Measurements from ENCODE around the gene NANOGP8.

NANOGP8 gene

DNA sequence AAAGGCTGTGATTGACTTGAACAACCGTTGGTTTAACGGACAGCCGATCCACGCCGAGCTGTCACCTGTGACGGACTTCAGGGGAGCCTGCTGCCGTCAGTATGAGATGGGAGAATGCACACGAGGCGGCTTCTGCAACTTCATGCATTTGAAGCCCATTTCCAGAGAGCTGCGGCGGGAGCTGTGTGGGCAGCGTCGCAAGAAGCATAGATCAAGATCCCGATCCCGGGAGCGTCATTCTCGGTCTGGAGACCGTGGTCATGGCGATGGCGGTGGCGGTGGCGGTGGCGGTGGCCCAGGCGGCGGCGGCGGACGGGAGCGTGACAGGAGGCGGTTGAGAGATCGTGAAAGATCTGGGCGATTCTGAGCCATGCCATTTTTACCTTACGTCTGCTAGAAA is 7.8 kb upstream of the NANOGP8 start:
- no peaks in the 10 kb centered on the region for H3K9me2 ChIP-seq (ENCODE audit: low read depth, low read length)
- H3K27me3 ChIP-seq (ENCODE audit: insufficient read depth, low read length) = no peaks in the 10 kb centered on the region
- no peak for TF ChIP-seq CTCF (IDR thresholded peaks at IDR 0.05; ENCODE audit: low read length)
- no peak for TF ChIP-seq EZH2 (IDR thresholded peaks at IDR 0.05; ENCODE audit: borderline replicate concordance, low read length)
- no peak overlapping the region for H3K4me3 ChIP-seq (ENCODE audit: low read depth, low read length, poor library complexity, severe bottlenecking)
- H3K79me2 ChIP-seq (ENCODE audit: insufficient read depth, low read length) = no peaks in the 10 kb centered on the region
- no peaks in the 10 kb centered on the region for H3F3A ChIP-seq (ENCODE audit: insufficient read depth, low read length)
- H3K36me3 ChIP-seq (ENCODE audit: insufficient read depth, low read length) = no peaks in the 10 kb centered on the region
- no peak overlapping the region for H3K27ac ChIP-seq (ENCODE audit: low read depth, low read length, poor library complexity, severe bottlenecking)
- H3K4me2 ChIP-seq (ENCODE audit: low read length) = no peak overlapping the region
- H4K20me1 ChIP-seq (ENCODE audit: insufficient read depth, low read length) = no peaks in the 10 kb centered on the region
- no peaks in the 10 kb centered on the region for H3K9me3 ChIP-seq (ENCODE audit: low read length)
- H2AFZ ChIP-seq (ENCODE audit: low read length) = no peak overlapping the region
- no peak overlapping the region for H3K9ac ChIP-seq (ENCODE audit: low read length)
- H3K4me1 ChIP-seq (ENCODE audit: insufficient read depth, low read length, severe bottlenecking) = no peaks in the 10 kb centered on the region

DNA sequence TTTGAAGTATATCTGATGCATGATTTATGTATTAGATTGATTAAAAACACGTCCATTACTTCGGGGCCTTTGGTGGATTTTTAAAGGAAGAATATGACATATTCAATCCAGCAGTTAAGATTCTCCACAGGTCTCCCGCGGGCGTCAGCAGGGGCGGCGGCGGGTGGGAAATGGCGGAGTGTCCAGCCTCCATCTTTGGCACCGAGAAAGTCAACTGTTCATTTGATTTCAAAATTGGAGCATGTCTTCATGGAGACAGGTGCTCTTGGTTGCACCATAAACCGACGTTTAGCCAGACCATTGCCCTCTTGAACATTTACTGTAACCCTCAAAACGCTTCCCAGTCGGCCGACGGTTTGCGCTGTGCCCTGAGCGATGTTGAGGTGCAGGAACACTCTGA is 7.2 kb upstream of the NANOGP8 start:
- Histone ChIP-seq H3K27ac (ENCODE audit: low read depth, low read length, poor library complexity, severe bottlenecking) (no peak overlapping the region), H3F3A (ENCODE audit: insufficient read depth, low read length) (no peaks in the 10 kb centered on the region), H3K36me3 (ENCODE audit: insufficient read depth, low read length) (no peaks in the 10 kb centered on the region), H3K9me2 (ENCODE audit: low read depth, low read length) (no peaks in the 10 kb centered on the region), H3K9ac (ENCODE audit: low read length) (no peak overlapping the region), H3K79me2 (ENCODE audit: insufficient read depth, low read length) (no peaks in the 10 kb centered on the region), H3K4me2 (ENCODE audit: low read length) (no peak overlapping the region), H3K4me3 (ENCODE audit: low read depth, low read length, poor library complexity, severe bottlenecking) (no peak overlapping the region), H3K9me3 (ENCODE audit: low read length) (no peaks in the 10 kb centered on the region), H3K4me1 (ENCODE audit: insufficient read depth, low read length, severe bottlenecking) (no peaks in the 10 kb centered on the region), H2AFZ (ENCODE audit: low read length) (no peak overlapping the region), H4K20me1 (ENCODE audit: insufficient read depth, low read length) (no peaks in the 10 kb centered on the region), H3K27me3 (ENCODE audit: insufficient read depth, low read length) (no peaks in the 10 kb centered on the region)
- TF ChIP-seq CTCF (IDR thresholded peaks at IDR 0.05; ENCODE audit: low read length) (no peak), EZH2 (IDR thresholded peaks at IDR 0.05; ENCODE audit: borderline replicate concordance, low read length) (no peak)

GRCh38 chr15:35090104-35090807 is 5.2 kb upstream of the NANOGP8 start:
- Histone ChIP-seq H3K4me2 (ENCODE audit: low read length) (no peak overlapping the region), H3K79me2 (ENCODE audit: insufficient read depth, low read length) (no peaks in the 10 kb centered on the region), H3K36me3 (ENCODE audit: insufficient read depth, low read length) (no peaks in the 10 kb centered on the region), H3K4me3 (ENCODE audit: low read depth, low read length, poor library complexity, severe bottlenecking) (no peak overlapping the region), H2AFZ (ENCODE audit: low read length) (no peak overlapping the region), H3K9me3 (ENCODE audit: low read length) (no peaks in the 10 kb centered on the region), H3F3A (ENCODE audit: insufficient read depth, low read length) (no peaks in the 10 kb centered on the region), H3K4me1 (ENCODE audit: insufficient read depth, low read length, severe bottlenecking) (no peaks in the 10 kb centered on the region), H3K9me2 (ENCODE audit: low read depth, low read length) (no peaks in the 10 kb centered on the region), H4K20me1 (ENCODE audit: insufficient read depth, low read length) (no peaks in the 10 kb centered on the region), H3K9ac (ENCODE audit: low read length) (no peak overlapping the region), H3K27ac (ENCODE audit: low read depth, low read length, poor library complexity, severe bottlenecking) (no peak overlapping the region), H3K27me3 (ENCODE audit: insufficient read depth, low read length) (no peaks in the 10 kb centered on the region)
- TF ChIP-seq EZH2 (IDR thresholded peaks at IDR 0.05; ENCODE audit: borderline replicate concordance, low read length) (no peak), CTCF (IDR thresholded peaks at IDR 0.05; ENCODE audit: low read length) (no peak)
